Peyer's patch (tissue), 4 donors: ENCODE measurements around the gene HRG. TPM values are rescaled to one million over a fixed set of nuclear protein-coding genes. Genes with fewer than 3 reads are reported as not detected.

Source experiments
- DNase-seq, 3 donors: peaks; one replicate each; pipeline ENCODE4 v3.0.0-alpha.2; 2017 to 2019
- H3K27ac ChIP-seq, 4 donors: fragments of 200-600 bp; sonication (generic); one replicate each; pipeline ENCODE4 v1.5.1; 2016 to 2019
- H3K27me3 ChIP-seq, 2 donors: fragments of 200-600 bp; sonication (generic); one replicate each; pipeline ENCODE4 v1.5.1; 2019
- H3K36me3 ChIP-seq, 3 donors: fragments of 200-600 bp; sonication (generic); one replicate each; pipeline ENCODE4 v1.5.1; 2016 to 2019
- H3K4me1 ChIP-seq, 4 donors: fragments of 200-600 bp; sonication (generic); one replicate each; pipeline ENCODE4 v1.5.1; 2016 to 2019
- H3K4me3 ChIP-seq, 4 donors: fragments of 200-600 bp; sonication (generic); 1 replicate in 3 of 4; 2 replicates in 1 of 4; pipeline ENCODE4 v1.5.1; 2016 to 2019; ENCODE audit warnings: mild to moderate bottlenecking in 1 of 4
- H3K9me3 ChIP-seq, 4 donors: fragments of 200-600 bp; sonication (generic); one replicate each; pipeline ENCODE4 v1.5.1; 2016 to 2019; ENCODE audit warnings: mild to moderate bottlenecking in 1 of 4
- CTCF ChIP-seq, 6 experiments: fragments of 450-650 bp in 4 of 6; fragments of 200-600 bp in 2 of 6; sonication (generic) in 1 of 6; IDR thresholded peaks; one replicate each; pipeline ENCODE4 v1.5.1; 2017 to 2019; ENCODE audit warnings: antibody characterized with exemption in 6 of 6, mild to moderate bottlenecking in 3 of 6, moderate library complexity in 1 of 6
- POLR2A ChIP-seq, 2 donors: fragments of 450-650 bp; IDR thresholded peaks; one replicate each; pipeline ENCODE4 v1.5.1; 2017; ENCODE audit warnings: antibody characterized with exemption in 2 of 2, mild to moderate bottlenecking in 2 of 2, moderate library complexity in 2 of 2
- small RNA-seq, 2 donors: library from RNA; depleted of rRNA; stranded (forward); fragments of <200 nt; gene quantifications; one replicate each; pipeline ENCODE3, GENCODE V24; 2016
- total RNA-seq, 4 donors: library from RNA; depleted of rRNA; stranded (reverse); fragments of >200 nt; gene quantifications; one replicate each; pipeline ENCODE4 v1.1.0, GENCODE V29; 2016

The HRG gene
- total RNA-seq, 4 donors from 2014 or later = not detected

DNA sequence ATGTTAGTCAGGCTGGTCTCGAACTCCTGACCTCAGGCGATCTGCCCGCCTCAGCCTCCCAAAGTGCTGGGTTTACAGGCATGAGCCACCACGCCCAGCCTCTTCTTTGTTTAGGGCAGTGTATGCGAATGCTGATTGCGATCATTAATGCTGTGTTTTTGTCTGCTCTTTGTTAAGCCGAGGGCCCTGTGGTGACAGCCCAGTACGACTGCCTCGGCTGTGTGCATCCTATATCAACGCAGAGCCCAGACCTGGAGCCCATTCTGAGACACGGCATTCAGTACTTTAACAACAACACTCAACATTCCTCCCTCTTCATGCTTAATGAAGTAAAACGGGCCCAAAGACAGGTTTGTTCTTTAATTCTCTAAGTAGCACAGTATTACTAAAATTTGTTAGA is 59.1 kb downstream of the HRG start:
- Histone ChIP-seq H3K4me1 (no peaks in the 10 kb centered on the region), H3K27ac (no peak overlapping the region), H3K9me3 (no peaks in the 10 kb centered on the region), H3K36me3 (no peaks in the 10 kb centered on the region), H3K4me3 (no peak overlapping the region), H3K27me3 (no peaks in the 10 kb centered on the region)
- TF ChIP-seq POLR2A (IDR thresholded peaks at IDR 0.05) (no peak), CTCF (IDR thresholded peaks at IDR 0.05) (no peak)
- no peak for DNase-seq

Small RNA genes lying within 50 kb of the gene (small RNA-seq; reads per million reads assigned to genes)
- 0 reads per million in 2 donors for gene RF00017

Other genes starting within 250 kb of the HRG start
- 10 to 100 TPM in 1 of 4 donors, 1 to 10 TPM in 3; 1.4 to 12.3 (median 5.7) TPM for gene CRYGS, start 121.6 kb upstream of the HRG start, total RNA-seq
- 10 to 100 TPM; 13.8 to 30.5 (median 16.6) TPM for gene TBCCD1, start 98.7 kb upstream of the HRG start, total RNA-seq
- 10 to 100 TPM; 16.5 to 61.3 (median 42.4) TPM for gene DNAJB11, start 95.3 kb upstream of the HRG start, total RNA-seq
- gene AHSG, start 53.0 kb upstream of the HRG start, total RNA-seq = not detected
- gene FETUB, start 25.6 kb upstream of the HRG start, total RNA-seq = not detected
- gene KNG1, start 51.3 kb downstream of the HRG start, total RNA-seq = 1 to 10 TPM in 1 of 4 donors, under 1 TPM in 1, not detected in 2; 0.57 to 1.1 TPM
- 100 to 1,000 TPM; 218 to 408 (median 262) TPM for gene EIF4A2, start 117.6 kb downstream of the HRG start, total RNA-seq
- gene RFC4, start 140.5 kb downstream of the HRG start, total RNA-seq = 10 to 100 TPM in 2 of 4 donors, 1 to 10 TPM in 2; 6.1 to 26.4 (median 10.6) TPM
- gene ADIPOQ, start 176.7 kb downstream of the HRG start, total RNA-seq = 1 to 10 TPM in 1 of 4 donors, under 1 TPM in 3; 0.38 to 5.8 (median 0.61) TPM